DMS153 (cell line): ENCODE measurements around the gene LHFPL2.
A peak's percentile ranks its signal among the peaks of the same experiment; 100 is the strongest.

Source experiments
- DNase-seq: peaks from one replicate; lab custom pipeline; 2025; lab: John Stamatoyannopoulos, UW

Gene LHFPL2

DNA sequence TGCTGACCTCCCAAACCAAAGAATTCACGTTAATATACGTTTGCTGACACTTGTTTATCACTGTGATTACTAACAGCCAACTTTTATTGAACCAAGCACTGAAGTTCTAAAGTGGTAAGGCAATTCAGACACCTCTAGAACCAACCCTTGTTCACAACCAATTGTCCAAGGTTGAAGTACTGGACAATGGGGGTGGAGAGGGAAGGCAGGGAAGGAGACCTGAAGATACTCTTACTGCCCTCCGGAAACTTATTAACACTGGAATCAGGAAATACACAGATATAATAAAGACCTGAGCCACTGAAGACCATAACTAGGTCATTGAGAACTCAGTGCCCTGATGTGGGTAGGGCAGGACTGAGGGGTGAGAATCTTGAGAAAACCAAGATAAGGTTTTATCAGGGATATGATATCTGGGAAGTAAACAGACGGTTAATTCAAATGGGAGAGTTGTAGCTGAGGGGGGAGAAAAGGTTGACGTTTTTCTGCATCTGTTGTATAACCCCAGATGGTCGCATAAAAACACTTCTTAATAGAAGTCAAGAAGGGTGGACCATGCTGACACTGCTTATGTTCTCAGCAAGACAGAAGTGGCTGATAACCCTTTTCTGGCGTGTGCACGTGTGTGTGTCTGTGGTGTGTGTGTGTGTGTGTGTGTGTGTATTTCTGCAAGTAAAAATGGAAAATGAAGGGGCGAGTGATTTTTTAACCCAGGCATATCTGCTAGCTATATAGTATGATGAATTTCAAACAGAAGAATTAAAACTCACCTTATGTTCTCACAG is 125.9 kb downstream of the LHFPL2 start:
- no peak for DNase-seq

DNA sequence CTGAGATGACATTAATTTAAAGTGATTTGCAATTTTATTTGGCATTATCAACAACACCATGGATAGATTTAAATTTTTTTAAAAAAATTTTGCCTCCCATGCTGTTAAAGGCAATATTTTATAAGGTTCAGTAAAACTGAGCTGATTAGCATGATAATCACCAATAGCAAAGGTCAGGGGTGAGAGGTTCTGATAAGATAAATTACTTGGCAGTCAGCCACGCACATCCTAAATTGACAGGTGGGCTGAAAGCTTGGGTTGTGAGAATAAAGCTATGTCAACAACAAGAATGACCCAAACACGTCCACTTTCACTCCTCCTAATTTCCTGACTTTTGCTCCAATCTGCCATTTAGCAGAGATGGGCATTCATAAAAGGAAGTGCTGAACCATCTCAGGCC is 127.1 kb downstream of the LHFPL2 start:
- no peak for DNase-seq

DNA sequence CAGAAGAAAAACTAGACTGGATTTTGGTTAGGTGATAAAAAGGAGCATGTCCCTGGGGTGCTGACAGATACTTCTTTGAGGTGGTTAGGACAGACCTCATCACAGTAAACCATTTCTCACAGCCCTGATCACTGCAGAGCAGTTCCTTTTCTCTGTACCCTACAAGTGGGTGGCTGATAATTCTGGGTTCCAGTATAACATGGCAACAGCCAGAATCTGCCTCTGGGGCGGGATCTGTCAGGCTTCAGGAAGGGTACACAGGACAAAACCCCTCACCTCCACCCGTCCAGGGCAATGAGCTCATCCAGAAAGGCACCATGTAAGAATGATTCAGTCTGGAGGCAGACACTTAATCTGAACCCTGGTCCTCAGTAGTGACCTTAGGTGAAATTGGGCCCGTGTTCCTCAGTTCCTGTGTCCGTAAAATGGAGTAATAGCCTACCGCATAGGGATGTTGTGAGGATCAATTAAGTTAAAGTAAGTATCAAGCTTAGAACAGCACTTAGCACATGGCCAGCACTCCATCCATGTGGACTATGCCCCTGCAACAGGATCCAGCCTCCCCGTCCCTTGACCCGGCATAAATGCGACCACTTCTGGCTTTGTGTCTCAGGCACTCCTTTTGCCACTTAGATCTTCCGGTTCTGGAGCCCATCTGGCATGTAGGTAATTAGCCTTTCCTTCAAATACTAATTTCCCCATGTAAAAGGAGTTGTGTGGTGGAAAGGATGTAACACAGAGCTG is 129.2 kb downstream of the LHFPL2 start:
- no peak for DNase-seq

DNA sequence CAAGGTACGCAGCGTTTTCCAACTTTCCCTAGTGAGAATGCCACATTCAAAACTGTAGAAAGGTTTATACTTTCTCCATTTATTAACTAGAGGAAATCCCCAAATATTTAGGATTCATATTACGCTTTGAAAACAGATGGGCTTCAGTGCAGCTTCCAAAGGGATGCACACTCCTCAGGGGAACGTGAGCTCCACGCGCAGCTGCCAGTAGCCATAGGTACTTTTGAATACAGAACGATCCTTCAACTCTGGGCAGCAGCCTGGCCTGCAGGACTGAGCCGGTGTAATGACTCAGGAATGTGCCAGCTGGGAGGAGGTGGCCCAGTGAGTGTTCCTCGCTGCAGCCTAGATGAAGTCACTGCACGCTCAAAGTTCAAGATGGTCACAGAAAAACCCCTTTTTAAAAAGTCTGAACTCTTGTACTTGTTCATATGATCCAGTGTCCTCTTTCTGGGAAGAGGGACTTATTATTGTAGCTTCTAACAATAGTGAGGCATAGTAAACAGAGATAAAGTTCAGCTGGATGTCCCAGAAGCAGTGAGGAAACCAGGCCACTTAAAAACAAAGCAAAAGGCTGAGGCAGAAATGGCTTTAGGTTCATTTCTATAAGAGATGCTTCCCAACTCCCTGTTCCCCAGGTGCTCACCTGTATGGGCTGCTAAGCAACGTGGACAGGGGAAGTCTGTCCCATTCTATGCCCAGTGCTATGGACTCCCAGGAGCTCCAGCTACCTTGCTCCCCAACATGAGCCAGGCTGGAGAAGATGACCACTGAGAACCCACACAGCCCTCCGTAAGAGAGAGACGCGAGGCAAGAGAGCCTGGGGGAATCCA is 130.0 kb downstream of the LHFPL2 start:
- DNase-seq = no peak

DNA sequence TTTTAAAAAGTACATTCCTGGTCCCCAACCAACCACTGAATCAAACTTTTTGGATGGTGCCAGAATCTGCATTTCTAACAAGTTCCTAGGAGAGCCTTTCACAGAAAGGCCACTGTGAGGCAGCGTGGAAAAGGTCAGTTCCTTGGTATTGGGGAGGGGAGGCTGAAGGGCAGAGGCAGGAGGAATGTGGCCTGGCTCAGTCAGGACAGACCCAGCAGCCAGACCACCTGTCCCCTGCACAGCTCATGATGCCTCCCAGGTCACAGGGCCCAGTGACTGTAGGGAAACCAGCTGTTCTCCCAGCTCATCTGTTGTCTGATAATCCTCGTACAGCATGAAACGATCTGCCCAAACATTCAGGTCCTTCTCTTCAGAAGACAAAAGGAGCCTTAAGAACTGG is 132.9 kb downstream of the LHFPL2 start:
- DNase-seq = no peak

DNA sequence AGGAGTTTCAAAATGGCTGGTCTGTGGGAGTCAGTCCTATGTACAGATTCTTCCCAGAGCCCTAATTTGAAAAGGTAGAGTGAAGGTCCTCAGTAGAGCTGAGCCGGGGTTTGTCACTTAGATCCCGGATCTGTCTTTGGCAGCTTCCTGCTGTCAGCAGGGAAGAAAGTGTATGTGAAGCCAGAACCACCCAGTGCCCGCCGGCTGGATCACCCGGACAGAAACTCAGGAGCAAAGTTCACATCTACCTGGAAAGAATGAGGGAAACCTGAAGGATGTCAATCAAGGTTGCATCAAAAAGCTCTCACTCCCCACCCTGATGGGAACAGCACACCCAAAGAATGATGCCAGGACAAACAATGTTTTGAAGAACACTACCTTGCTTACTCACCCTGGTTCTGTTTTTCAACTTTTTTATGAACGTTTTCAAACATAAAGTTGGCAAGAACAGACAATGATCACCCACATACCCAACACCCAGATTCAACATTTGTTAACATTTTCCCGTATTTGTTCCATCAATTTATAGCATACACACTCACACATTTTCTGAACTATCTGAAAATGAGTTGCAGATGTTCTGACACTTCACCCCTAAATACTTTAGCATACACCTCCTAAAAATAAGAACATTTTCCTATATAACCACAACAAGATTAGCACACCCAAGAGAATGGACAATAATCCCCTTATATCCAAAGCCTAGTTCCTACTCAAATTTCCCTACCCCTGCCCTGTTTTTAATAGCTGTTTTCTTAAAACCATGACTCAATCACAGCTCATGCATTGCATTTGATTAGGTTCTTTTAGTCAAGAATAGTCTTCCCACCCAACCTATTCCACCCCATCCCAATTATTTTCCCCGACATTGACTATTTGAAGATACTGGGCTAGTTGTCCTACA is 133.9 kb downstream of the LHFPL2 start:
- no peak for DNase-seq

DNA sequence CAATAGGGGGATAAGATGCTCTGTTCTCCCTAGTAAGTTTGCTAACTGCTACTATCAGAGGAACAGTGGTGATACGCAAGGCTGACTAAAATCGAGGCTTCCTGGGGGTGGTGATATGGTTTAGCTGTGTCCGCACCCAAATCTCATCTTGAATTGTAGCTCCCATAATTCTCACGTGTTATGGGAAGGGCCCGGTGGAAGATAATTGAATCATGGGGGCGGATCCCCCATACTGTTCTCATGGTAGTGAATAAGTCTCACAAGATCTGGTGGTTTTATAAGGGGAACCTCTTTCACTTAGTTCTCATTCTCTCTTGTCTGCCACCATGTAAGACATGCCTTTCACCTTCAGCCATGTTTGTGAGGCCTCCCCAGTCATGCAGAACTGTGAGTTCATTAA is 135.1 kb downstream of the LHFPL2 start:
- no peak for DNase-seq

DNA sequence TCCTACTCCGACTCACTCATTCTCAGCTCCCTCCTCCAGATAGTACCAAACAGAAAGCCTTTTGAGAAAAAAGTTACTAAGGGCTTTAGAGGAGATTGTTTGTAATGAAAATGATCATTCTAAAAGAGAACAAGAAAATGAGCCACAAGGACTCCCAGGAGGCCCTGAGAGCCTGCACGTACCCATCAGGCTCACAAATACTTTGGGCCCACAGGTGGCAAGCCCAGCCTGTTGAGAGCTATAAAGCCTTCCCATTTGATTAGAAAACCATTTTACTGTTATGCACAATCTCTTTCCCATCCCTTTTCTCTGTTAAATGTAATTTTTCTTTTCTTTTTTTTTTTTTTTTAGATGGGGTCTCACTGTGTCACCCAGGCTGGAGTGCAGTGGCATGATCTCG is 136.1 kb downstream of the LHFPL2 start:
- no peak for DNase-seq

DNA sequence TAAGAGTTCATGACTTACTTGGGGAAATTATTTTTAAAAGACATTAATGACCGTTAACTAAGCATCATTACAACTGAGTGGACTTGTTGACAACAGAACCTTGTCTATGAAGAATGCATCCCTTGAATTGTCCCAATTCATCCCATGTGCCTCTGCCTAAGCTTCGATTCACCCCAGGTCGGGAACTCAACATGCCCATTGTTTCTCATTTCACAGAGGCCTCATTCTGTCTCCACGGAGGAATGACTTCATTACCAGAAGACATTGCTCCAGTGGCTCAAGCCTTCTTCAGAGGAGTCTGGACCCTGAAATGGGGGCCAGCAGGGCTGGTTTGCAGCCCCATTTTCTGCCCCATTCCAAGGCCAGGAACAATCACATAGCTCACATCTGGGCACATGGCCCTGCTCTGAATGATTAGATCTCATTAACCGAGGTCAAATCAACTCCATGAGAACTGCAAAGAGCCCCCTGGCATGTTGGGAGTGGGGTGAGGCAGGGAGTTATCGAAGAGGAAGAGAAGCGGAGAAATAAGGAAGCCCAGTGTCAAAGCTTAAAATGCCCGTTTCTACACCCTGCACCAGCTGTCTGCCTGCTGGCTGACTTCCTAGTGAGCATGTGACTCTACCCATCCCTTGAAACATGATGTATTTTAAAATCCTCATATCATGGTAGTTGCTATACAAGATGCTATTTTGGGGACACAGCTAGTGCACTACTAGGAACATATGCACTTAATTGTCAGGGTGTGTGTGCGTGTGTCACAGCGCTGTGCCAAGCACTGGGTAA is 137.3 kb downstream of the LHFPL2 start:
- no peak for DNase-seq

DNA sequence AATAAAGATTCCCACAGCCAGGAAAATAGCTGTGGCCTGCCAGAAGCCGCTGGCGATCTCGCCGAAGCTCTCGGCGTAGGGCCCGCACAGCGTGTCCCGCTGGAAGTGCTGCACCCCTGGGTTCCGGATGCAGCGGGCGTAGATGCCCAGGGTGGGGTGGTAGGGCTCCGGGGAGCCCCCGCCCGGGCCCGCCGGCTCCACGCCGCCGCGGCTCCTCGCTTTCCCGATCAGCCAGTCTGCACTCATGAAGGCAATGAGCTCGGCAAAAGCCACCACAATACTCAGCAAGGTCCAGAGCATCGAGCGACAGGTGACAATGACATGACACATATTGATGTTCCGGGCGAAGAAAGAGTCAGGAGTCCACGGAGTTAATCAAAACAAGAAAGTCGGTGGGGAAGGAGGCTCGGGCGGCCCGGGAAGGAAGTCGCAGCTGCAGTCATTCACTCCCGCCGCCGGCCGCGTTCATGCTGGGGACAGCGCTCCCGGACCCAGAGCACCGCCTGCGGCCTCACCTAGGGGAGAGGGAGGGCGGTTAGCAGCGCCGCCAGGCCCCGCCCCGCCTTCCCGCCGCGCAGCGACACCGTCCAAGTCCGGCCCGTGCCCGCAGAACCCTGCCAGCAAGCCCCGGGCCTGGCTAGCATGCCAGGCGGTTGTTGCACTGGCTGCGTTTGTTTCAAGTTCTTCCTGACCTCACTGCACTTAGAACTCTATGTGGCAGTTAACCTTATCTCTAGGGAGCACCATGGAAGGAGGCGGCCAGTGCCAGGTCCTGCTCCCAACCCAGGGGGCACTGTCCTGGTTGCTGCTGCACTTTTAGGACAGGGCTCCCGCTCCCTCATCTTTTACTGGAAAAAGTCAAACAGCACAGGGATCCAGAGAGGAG is 138.4 kb downstream of the LHFPL2 start:
- DNase-seq = no peak

DNA sequence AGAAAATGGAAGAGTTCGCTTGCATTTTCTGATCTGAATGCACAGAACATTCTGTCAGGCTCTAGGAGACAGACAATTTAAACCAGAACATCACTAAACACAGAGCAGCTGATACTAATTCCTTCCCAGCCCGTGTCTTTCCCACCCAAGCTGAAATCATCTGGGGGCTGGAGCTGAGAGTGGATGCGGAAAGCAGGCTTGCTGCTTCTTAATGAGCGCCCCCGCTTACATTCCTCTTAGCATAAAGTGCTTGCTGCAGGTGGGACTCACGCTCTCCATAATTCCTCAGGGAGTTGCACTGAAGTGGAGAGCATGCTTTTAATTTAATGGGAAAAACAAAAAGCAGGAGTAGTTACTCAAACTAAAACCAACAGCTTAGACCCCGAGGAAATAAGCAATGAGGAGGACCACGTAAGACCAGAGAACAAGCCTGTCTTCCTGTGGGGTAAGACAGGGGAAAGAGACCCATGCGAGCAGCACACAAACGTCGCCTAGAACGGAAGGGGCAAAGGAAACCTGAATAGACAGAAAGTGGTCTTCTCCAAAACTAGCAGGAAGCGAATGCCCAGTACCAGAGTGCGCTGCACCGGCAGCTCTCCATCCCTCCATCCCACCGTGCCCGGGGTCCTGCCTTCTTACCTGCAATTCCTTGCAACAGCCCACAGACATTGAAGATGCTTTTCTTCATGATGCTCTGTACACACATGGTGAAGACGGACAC is 139.3 kb downstream of the LHFPL2 start:
- no peak for DNase-seq

DNA sequence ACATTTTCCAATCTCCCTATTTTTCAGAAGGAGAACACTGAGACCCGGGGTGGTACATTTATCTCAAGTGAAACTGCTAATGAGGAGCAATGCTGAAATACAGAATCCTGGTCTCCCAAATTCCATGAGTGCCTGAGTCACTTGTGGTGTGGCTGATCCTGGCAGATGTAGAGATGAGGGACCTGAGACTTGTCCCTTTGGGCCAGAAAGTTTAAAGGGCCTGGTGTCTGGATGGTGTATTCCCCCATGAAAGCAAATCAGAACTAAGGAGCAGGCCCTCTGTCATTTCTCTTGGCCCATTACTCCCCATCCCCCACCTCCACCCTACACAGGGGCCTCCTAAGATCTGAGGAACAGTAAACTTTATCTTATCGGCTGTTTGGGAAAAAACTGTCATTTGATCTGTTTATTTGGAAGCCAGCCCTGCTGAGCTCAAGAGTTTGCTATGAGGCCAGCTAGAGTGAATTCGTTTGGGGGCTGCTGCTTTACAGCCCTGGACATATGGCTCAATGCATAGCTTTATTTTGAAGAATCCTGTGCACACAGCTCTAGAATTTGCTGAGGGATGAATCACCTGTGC is 140.3 kb downstream of the LHFPL2 start:
- DNase-seq = no peak

DNA sequence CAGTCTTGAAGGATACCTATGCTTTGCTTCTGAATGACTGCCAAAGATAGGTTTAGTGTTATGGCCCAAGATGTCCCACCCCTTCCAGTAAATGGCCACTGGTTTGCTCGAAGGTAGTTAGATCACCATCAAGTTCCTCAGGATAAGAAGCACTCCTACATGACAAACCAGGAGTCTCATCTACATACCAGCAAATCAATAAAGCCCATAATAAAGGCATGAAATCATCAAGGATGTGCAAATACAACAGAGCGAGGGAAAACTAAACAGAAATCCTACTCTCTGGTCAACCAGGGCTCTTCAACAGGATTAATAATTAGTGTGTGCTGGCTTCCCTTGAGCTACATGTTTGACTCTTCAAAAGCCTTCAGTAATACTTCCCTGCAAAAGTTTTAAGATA is 141.0 kb downstream of the LHFPL2 start:
- DNase-seq = no peak

DNA sequence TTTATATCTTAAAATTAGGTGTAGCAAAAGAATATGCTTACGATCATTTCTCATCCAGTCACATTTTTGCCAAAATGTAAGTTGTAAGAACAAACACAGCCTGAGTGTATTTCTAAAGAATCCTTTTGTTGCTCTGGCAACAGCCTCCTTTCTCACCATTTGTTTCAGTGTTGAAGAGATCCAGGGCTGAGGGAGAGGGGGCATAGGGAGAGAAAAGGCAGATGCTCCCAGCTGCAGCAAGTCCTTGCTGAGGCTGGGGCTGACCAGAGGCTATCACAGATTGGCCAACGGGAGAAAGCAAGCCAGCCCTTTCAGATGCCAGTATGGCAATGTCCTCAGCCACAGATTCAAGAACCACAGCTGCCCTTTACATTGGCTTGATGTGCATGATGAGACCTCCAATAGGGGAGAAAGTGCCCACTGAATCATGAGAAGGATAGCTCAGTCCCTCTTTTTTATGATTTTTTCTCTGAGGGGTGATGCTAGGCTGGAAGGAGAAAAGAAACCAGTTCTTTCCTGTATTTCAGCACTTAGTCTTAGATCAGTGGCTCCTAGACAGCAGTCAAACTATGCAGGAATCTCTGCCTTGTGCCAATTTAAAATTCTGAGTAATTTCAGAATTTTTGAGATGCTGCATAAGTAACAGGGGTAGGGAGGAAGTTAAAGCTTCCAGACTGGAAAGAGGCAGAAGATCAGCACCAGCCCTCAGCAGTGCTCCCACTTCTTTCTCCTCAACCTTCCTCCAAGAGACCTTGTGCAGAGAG is 142.1 kb downstream of the LHFPL2 start:
- DNase-seq = no peak

DNA sequence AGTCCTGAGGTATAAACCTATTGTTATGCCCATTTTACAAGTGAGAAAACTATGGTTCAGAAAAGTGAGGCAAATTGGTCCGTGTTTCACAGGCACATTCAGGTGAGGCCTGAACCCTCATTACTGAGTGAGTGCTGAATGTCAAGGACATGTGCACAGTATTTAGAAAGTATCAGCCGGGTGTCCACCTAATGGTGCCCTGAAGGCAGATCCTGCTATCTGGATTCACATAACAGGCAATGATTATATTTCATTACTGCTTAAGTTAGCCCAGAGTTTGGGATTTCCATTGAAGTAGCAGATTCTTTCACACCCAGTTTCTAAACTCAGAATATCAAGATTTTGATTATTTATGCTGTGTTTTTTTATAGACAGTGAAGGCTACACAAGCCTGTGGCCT is 142.7 kb downstream of the LHFPL2 start:
- DNase-seq = no peak

DNA sequence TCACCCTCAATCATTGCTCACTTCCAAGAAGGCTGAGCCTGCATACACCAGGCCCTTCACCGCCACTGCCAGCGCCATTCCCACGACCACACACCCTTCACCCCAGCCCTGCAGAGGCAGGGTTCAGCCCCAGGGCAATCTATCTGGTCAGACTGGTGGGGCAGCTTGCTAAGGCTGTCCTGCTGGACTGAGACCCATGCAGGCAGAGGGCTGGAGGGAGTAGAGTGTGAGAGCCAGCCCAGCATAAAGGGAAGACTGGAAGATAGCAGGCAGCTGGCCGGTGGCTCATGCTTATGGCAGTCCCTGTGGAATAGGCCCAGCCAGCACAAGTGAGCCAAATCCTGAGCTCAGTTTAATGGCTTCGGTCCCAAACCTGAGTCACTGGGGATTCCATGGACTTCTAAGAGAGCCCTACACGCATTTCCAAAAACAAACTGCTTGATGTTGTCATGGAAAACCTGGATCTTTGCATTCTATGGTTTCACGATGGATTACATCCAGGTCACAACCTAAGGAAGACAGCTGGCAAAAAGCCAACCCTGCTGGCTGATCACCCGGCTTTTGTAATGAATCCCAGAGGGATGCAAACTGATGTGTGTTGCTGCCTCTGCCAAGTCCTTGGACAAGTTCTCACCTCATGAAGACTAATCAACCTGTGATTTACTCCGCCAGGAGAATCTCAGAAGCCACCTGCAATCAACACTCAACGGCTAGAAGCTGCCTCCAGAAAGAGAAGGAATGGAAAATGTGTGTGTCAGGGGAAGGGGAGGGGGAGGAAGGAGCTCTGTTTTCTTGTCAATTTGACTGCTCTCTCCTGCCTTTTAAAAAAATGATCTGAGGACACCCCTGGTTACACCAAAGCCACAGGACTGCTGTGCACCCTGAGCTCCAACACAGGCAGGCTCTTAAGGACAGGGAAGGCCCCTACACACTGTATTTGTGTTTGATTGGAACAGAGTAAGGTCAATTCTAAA is 143.6 kb downstream of the LHFPL2 start:
- DNase-seq = peak; percentile 64
